Mesothelial cell of epicardium (in vitro differentiated cells): ENCODE data around the gene KBTBD12. TPM values are rescaled to one million over a fixed set of nuclear protein-coding genes. Genes with fewer than 3 reads are reported as not detected.

Source experiments
- DNase-seq, 2 experiments: peaks; one replicate each; pipeline ENCODE4 v3.0.0; 2021; ENCODE audit warnings: low spot score in 2 of 2; ENCODE audit not compliant: unreplicated experiment in 2 of 2
- H3K27ac Mint-ChIP-seq: 2 replicates; pipeline ENCODE4 v1.8.0; 2021; ENCODE audit warnings: mixed read lengths
- H3K27me3 Mint-ChIP-seq: 2 replicates; pipeline ENCODE4 v1.8.0; 2021; ENCODE audit warnings: low read depth, mixed read lengths
- H3K36me3 Mint-ChIP-seq: 2 replicates; pipeline ENCODE4 v1.8.0; 2021; ENCODE audit warnings: mixed read lengths
- H3K4me1 Mint-ChIP-seq: 2 replicates; pipeline ENCODE4 v1.8.0; 2021; ENCODE audit warnings: mixed read lengths
- H3K4me3 Mint-ChIP-seq: 2 replicates; pipeline ENCODE4 v1.8.0; 2021; ENCODE audit warnings: mild to moderate bottlenecking, moderate library complexity, mixed read lengths
- H3K9me3 Mint-ChIP-seq: 2 replicates; pipeline ENCODE4 v1.8.0; 2021; ENCODE audit warnings: mixed read lengths
- total RNA-seq: library from RNA; stranded (reverse); gene quantifications from 3 replicates; pipeline ENCODE4 v1.2.1, GENCODE V29; 2021
- TF ChIP-seq, protein P1 (sequence below): fragments of 200-600 bp; sonication (generic); IDR thresholded peaks from one replicate; pipeline ENCODE4 v1.5.0; 2021; ENCODE audit warnings: antibody characterized with exemption; ENCODE audit not compliant: unreplicated experiment

The KBTBD12 gene
- total RNA-seq, 1 donor from 2014 or later: not detected

DNA sequence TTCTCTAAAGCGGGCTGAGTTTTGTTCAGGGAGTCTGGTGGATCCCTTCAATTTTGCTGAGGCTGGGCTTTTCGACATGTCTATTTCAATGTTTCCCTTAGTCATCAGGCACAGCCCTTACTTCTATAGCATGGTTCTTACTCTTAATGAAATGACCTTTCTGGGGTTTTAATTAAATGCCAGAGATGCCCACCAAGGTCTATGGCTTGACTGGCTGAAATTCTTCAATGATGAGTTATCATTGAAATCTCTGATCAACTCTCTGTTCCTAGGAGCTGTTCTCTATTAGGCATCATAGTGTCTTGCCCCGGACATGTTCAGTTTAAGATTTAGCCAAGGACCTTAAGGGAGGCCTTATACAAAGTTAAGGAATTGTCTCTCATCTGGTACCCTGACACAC is 33.4 kb upstream of the KBTBD12 start:
- Mint-ChIP-seq H3K27me3 (peaks cover 14% of the 10 kb centered on the region), H3K4me1 (peaks cover 8% of the 10 kb centered on the region), H3K9me3 (no peaks in the 10 kb centered on the region), H3K36me3 (no peaks in the 10 kb centered on the region), H3K27ac (no peak overlapping the region), H3K4me3 (no peak overlapping the region)
- TF ChIP-seq, protein P1, sequence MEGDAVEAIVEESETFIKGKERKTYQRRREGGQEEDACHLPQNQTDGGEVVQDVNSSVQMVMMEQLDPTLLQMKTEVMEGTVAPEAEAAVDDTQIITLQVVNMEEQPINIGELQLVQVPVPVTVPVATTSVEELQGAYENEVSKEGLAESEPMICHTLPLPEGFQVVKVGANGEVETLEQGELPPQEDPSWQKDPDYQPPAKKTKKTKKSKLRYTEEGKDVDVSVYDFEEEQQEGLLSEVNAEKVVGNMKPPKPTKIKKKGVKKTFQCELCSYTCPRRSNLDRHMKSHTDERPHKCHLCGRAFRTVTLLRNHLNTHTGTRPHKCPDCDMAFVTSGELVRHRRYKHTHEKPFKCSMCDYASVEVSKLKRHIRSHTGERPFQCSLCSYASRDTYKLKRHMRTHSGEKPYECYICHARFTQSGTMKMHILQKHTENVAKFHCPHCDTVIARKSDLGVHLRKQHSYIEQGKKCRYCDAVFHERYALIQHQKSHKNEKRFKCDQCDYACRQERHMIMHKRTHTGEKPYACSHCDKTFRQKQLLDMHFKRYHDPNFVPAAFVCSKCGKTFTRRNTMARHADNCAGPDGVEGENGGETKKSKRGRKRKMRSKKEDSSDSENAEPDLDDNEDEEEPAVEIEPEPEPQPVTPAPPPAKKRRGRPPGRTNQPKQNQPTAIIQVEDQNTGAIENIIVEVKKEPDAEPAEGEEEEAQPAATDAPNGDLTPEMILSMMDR: no peak
- DNase-seq: no peak

DNA sequence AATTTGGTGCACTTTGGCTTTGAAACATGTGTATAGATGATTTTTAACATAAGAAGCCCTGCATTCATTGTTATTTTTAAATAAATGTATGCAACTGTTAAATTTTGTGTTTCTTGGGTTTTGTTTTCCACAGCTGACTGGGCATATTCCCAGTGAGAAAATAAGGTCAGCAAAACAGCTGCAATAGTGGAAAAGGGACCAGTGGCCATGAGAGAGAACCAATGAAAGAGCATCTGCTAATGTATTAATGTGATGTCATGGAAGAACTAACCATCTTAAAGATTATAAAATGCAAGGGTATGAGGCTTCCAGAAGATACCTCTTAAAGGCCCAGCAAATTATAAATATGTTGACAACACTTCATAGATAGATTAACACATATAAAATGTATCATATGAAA is 31.0 kb upstream of the KBTBD12 start:
- DNase-seq: no peak
- H3K9me3 Mint-ChIP-seq: no peaks in the 10 kb centered on the region
- TF ChIP-seq, protein P1: no peak
- peaks cover 13% of the 10 kb centered on the region for H3K4me1 Mint-ChIP-seq
- no peak overlapping the region for H3K27ac Mint-ChIP-seq
- no peaks in the 10 kb centered on the region for H3K36me3 Mint-ChIP-seq
- H3K27me3 Mint-ChIP-seq: peaks cover 9% of the 10 kb centered on the region
- H3K4me3 Mint-ChIP-seq: no peak overlapping the region

DNA sequence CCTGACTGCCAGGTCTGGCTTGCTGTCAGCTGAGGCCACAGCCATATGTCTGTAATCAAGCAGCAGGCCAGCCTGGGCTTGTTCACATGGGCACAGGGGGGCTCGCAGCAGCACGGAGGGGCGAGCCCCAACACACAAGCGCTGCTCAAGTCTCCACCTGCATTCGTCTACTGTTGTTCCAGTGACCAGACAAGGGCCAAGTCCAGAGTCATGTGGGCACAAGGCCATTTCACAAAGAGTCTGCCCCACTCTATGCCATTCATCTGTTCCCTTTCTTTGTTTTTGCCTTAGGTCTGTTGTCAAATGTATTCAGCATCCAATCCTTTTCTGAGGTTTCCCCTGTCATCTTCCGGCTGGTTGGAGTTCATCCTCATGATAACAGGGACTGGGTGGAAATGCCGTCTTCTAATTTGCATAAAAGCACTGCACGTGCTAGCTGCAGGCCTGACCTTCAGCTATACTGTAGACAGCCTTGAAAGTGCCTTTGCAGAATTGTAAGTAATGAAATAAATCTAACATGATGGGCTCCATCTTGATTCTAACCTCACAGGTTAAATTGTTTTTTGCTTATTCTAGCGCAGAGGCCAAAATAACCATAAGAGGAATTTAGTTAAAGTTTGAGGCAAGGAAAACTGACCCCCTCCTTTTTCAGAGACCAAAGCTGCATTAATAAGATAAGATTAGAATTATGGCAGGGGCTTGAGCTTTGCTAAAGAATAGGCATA is 28.6 kb upstream of the KBTBD12 start:
- H3K4me1 Mint-ChIP-seq: peaks cover 13% of the 10 kb centered on the region
- H3K27me3 Mint-ChIP-seq: peaks cover 4% of the 10 kb centered on the region

DNA sequence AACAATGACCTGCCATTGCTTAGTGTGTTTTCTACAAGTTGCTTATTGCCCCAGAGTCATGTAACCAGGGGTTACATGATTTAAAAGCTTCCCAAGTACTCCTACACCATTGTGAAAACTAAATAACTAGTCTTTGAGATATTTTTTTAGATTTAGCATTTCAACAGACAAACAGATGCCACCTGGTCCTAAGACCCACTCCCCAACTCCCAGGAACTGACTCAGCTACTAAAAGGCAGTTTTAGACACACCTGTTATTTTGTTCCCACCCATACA is 28.1 kb upstream of the KBTBD12 start:
- Mint-ChIP-seq H3K27ac (no peak overlapping the region), H3K4me1 (peaks cover 13% of the 10 kb centered on the region), H3K36me3 (peaks cover 3% of the 10 kb centered on the region), H3K4me3 (no peak overlapping the region), H3K9me3 (peaks cover 14% of the 10 kb centered on the region), H3K27me3 (peaks cover 4% of the 10 kb centered on the region)
- no peak for DNase-seq
- TF ChIP-seq, protein P1: no peak

More for the DNA sequence above, 28.6 kb upstream of the KBTBD12 start:
- Mint-ChIP-seq H3K4me3 (no peak overlapping the region), H3K27ac (no peak overlapping the region), H3K9me3 (peaks cover 12% of the 10 kb centered on the region), H3K36me3 (peaks cover 3% of the 10 kb centered on the region)
- TF ChIP-seq, protein P1: no peak
- no peak for DNase-seq

DNA sequence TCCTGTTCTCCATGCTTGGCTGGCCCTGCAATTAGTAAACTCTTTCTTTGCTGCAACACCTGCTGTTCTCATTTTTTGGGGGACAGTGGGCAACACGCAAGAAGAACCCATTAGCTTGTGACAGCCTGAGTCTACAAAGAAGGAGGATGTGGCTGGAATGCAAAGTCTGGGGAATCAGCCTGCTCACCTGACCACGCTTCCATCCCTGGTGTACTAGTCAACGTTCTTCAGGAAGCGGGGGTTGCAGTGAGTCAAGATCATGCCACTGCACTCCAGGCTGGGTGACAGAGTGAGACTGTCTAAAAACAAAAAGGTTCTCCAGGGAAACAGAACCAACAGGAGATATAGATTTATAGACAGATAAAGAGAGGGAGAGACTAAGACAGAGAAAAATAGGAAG is 27.7 kb upstream of the KBTBD12 start:
- Mint-ChIP-seq H3K9me3 (peaks cover 18% of the 10 kb centered on the region), H3K4me1 (peaks cover 13% of the 10 kb centered on the region), H3K27me3 (peaks cover 6% of the 10 kb centered on the region), H3K4me3 (no peak overlapping the region), H3K27ac (no peak overlapping the region), H3K36me3 (peaks cover 3% of the 10 kb centered on the region)
- no peak for DNase-seq
- TF ChIP-seq, protein P1: no peak

DNA sequence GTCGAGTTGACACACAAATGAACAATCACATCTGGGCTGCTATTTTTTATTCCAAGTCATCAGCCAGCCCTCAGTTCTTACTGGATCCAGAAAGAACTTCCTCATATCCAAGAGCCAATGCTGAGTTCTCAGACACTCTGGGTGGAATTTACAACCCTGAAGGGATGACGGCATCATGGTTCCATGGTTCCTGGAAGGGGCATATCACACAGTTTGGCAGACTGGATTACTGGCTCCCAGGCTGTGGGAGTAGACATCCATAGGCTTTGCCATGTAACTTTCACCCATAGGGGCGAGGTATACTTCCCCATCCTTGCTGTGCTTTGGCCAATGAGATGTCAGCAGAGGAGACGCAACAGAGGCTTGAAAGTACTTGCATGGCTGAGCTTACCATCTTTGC is 26.9 kb upstream of the KBTBD12 start:
- TF ChIP-seq, protein P1: no peak
- H3K4me1 Mint-ChIP-seq: peaks cover 13% of the 10 kb centered on the region
- peaks cover 3% of the 10 kb centered on the region for H3K36me3 Mint-ChIP-seq
- DNase-seq: no peak
- peaks cover 22% of the 10 kb centered on the region for H3K9me3 Mint-ChIP-seq
- peaks cover 5% of the 10 kb centered on the region for H3K27me3 Mint-ChIP-seq
- H3K27ac Mint-ChIP-seq: no peak overlapping the region
- H3K4me3 Mint-ChIP-seq: no peak overlapping the region
